GM12878 (cell line): ENCODE data around the gene HSP90AA1. TPM values are rescaled to one million over a fixed set of nuclear protein-coding genes. Genes with fewer than 3 reads are reported as not detected.

Experiments
- CBX5 ChIP-seq: sonication (generic); IDR thresholded peaks from 2 replicates; pipeline ENCODE4 v1.6.1; 2016; ENCODE audit warnings: low read depth, moderate library complexity, mild to moderate bottlenecking, inconsistent platforms
- MEF2A ChIP-seq: IDR thresholded peaks from 2 replicates; pipeline ENCODE4 v1.6.1; 2011; ENCODE audit warnings: low read depth, mild to moderate bottlenecking, low read length, moderate library complexity; ENCODE audit not compliant: insufficient read depth
- MLLT1 ChIP-seq: fragments of 450-650 bp; IDR thresholded peaks from 2 replicates; pipeline ENCODE4 v1.6.1; 2016; ENCODE audit warnings: mild to moderate bottlenecking
- POLR2AphosphoS2 ChIP-seq: IDR thresholded peaks from 2 replicates; pipeline ENCODE4 v1.6.1; 2011; ENCODE audit warnings: low read depth, mild to moderate bottlenecking, low read length, improper control_type of control experiment, moderate library complexity
- TAF1 ChIP-seq: IDR thresholded peaks from 2 replicates; pipeline ENCODE4 v1.6.1; 2011; ENCODE audit warnings: mild to moderate bottlenecking, low read depth, low read length, borderline replicate concordance
- WRNIP1 ChIP-seq: IDR thresholded peaks from 2 replicates; pipeline ENCODE4 v1.6.1; 2011; ENCODE audit warnings: low read depth, low read length, improper control_type of control experiment, borderline replicate concordance
- polyA plus RNA-seq, 11 experiments: library from polyadenylated mRNA; depleted of rRNA in 4 of 11; unstranded in 6 of 11; stranded (reverse) in 5 of 11; fragments of >200 nt; fragmentation: Nextera tagmentation in 4 of 11; fragmentation: Illumina TruSeq in 1 of 11; extraction: Ambion mirVana in 4 of 11; extraction: Trizol in 1 of 11; gene quantifications; 1 replicate in 1 of 11; 2 replicates in 10 of 11; pipeline versions ENCODE4 v1.2.1 to v1.2.3, GENCODE V29; 2011 to 2016; ENCODE audit warnings: inconsistent platforms in 2 of 11, missing spikeins in 2 of 11, low read depth in 1 of 11
- total RNA-seq, 4 experiments: library from RNA; depleted of rRNA in 3 of 4; stranded (reverse); fragments of >200 nt in 3 of 4; fragmentation: Illumina TruSeq in 1 of 4; extraction: Trizol in 1 of 4; gene quantifications; 2 replicates each; pipeline versions ENCODE4 v1.2.1 to v1.2.3, GENCODE V29; 2013 to 2021
- TF ChIP-seq, protein P1 (sequence below), 3 experiments: IDR thresholded peaks in 2 of 3; conservative IDR thresholded peaks in 1 of 3; 2 replicates each; pipeline ENCODE4 v1.5.1; 2011; ENCODE audit warnings: low read depth in 3 of 3, low read length in 3 of 3, mild to moderate bottlenecking in 3 of 3, control low read depth in 2 of 3, moderate library complexity in 2 of 3, inconsistent platforms in 1 of 3, mixed read lengths in 1 of 3; ENCODE audit not compliant: control insufficient read depth in 2 of 3, insufficient read depth in 1 of 3; ENCODE audit errors: extremely low read depth in 1 of 3

Gene HSP90AA1
- total and polyA plus RNA-seq, 10 of the 15 experiments (the other 5 are each of a cell fraction or from before 2014, with no cell fraction given), result 262 to 1,315 (median 635) TPM

GRCh38 chr14:102047808-102048540, 38.9 kb downstream of the HSP90AA1 start (continued):
- TF ChIP-seq MEF2A (no peak), TAF1 (no peak), WRNIP1 (no peak), CBX5 (no peak), POLR2AphosphoS2 (no peak), MLLT1 (no peak)
- TF ChIP-seq, protein P1, sequence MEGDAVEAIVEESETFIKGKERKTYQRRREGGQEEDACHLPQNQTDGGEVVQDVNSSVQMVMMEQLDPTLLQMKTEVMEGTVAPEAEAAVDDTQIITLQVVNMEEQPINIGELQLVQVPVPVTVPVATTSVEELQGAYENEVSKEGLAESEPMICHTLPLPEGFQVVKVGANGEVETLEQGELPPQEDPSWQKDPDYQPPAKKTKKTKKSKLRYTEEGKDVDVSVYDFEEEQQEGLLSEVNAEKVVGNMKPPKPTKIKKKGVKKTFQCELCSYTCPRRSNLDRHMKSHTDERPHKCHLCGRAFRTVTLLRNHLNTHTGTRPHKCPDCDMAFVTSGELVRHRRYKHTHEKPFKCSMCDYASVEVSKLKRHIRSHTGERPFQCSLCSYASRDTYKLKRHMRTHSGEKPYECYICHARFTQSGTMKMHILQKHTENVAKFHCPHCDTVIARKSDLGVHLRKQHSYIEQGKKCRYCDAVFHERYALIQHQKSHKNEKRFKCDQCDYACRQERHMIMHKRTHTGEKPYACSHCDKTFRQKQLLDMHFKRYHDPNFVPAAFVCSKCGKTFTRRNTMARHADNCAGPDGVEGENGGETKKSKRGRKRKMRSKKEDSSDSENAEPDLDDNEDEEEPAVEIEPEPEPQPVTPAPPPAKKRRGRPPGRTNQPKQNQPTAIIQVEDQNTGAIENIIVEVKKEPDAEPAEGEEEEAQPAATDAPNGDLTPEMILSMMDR (IDR thresholded peaks at IDR 0.05 in 2 of 3, conservative IDR thresholded peaks at IDR 0.05 in 1 of 3; ENCODE audit: control insufficient read depth in 2 of 3, extremely low read depth in 1 of 3, insufficient read depth in 1 of 3, low read depth in 3 of 3, low read length in 3 of 3), result no peak
